ENCODE data around the gene MXRA7.

GRCh38 chr17:76710863-76711611 lies at the start of gene MXRA7:
- TF ChIP-seq CTCF (IDR thresholded peaks at IDR 0.05; ENCODE audit: insufficient read depth, low read length, poor library complexity, severe bottlenecking), result no peak
- TF ChIP-seq EZH2phosphoT487 (conservative IDR thresholded peaks at IDR 0.05; ENCODE audit: low read length), result no peak
